KBM-7 (cell line): ENCODE results near the gene STK25.
"Not testable (repeated sequence)": the region's sequence is repeated elsewhere in the genome, so short reads cannot be mapped to it uniquely, and the experiment has no call there.

Experiments
- DNase-seq: peaks from one replicate; pipeline ENCODE4 v3.0.0-alpha.2; 2015
- in situ Hi-C: fragments of 300-500 bp; cut with MboI; formaldehyde crosslinking; loops from 2 replicates; pipeline ENCODE4 v1.14.3; 2020; ENCODE audit warnings: low sequenced_read_pairs, low pct_unique_long_range_greater_than_20kb, mixed read lengths

The STK25 gene

DNA sequence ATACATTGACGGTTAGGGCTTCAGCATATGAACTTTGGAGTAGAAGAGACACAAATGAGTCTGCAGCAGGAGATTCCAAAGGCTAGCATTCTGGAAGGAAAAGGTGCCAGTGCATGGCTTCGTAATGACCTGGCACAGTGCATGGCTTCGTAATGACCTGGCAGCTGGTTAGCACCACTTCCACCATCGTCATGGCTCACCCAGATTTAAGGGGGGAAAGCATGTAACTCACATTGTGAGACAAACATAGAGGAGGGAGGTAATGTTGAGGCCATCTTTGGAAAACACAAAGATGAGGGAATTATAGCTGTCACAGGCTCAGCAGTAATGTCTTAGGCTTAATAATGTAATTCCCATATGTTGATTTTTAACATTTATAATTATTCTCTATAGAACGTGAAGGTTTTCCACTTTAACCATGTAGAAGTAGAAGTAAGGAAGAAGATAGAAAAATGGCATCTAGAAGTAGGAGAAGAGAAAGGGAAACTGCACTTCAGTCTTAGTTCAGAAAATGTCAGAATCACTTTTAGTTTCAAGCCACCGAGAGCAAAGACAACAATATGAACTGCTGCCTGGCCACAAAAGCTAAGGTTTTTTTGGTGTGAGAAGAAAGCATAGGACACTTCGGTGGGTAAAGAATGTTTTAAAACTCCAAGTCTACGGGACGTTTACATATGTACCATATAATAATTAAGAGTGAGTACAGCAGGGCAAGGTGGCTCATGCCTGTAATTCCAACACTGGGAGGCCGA is 6.8 kb upstream of the STK25 start:
- in situ Hi-C loops = no loop called here
- DNase-seq = no peak

- DNase-seq = no peak
- in situ Hi-C loops = no loop called here
Measured at GRCh38 chr2:241514553-241514952, 6.2 kb upstream of the STK25 start.

- DNase-seq = no peak
- in situ Hi-C loops = no loop called here
Measured at GRCh38 chr2:241511091-241511741, 2.8 kb upstream of the STK25 start.

GRCh38 chr2:241509155-241509784 is 886 bp upstream of the STK25 start:
- DNase-seq = no peak
- in situ Hi-C loops = no loop called here

DNA sequence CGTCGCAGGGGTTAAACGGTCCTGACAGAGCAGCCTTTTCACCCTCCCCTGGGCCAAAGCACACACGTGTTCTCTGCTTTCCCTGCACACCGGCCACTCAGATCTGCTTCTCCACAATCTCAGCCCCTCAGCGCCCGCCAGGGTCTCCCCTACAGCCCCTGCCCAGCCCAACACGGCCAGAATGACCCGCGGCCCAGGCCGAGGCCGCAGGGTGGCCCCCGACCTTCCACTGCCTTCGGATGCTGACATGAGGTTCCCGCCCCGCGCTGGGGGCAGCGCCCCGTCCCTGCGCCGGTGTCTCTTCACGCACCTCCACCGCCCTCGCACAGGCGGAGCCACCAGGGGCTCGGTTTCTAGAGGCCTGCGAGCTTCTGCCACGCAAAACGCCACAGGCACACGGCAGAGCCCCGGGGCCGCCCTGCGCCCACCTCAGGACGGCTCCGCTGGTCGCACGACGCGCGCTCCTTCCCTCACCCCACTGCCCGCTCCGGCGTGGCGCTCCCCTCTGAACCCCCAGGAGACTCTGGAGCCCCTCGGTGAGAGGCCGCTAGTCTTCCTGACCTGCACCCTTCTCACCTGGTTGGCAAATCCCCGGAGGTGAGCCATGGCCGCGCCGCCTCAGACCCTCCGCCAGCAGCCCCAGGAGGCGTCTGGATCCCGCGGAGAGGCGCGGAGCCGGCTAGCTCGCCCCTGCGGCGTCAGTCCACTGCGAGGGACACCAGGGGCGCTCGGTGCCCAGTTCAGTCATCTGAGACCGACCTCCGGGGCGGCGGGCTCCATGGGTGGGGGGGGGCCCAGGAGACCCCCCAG is 749 bp downstream of the STK25 start:
- peak; percentile 37 for DNase-seq

GRCh38 chr2:241506793-241507429 is 1.5 kb downstream of the STK25 start:
- no peak for DNase-seq
- in situ Hi-C loops = no loop called here

More for the DNA sequence above, 749 bp downstream of the STK25 start:
- in situ Hi-C loops = no loop called here

- DNase-seq, in situ Hi-C loops: not testable (repeated sequence)
Measured at GRCh38 chr2:241506317-241506716, 2.1 kb downstream of the STK25 start.

DNA sequence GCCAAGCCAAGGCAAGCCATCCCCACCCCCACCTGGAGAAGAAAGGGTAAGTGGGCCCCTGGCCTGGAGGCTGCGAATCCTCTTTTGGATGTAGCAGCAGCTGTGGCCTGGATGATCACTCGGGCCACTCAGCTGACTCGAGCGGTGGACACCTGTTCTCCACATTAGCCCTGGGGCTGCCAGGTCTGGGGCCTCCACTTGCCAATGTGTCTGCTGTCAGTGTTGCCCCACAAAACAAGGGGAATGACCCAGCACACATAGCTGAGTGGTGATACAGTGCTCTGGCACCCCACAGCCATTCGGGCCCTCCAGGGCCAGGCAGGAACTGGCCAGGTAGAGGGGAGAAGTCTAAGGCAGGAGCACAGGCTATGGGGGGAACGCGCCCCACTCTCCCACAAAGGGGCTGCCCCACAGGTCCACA is 2.6 kb downstream of the STK25 start:
- in situ Hi-C loops = no loop called here
- DNase-seq = no peak

DNA sequence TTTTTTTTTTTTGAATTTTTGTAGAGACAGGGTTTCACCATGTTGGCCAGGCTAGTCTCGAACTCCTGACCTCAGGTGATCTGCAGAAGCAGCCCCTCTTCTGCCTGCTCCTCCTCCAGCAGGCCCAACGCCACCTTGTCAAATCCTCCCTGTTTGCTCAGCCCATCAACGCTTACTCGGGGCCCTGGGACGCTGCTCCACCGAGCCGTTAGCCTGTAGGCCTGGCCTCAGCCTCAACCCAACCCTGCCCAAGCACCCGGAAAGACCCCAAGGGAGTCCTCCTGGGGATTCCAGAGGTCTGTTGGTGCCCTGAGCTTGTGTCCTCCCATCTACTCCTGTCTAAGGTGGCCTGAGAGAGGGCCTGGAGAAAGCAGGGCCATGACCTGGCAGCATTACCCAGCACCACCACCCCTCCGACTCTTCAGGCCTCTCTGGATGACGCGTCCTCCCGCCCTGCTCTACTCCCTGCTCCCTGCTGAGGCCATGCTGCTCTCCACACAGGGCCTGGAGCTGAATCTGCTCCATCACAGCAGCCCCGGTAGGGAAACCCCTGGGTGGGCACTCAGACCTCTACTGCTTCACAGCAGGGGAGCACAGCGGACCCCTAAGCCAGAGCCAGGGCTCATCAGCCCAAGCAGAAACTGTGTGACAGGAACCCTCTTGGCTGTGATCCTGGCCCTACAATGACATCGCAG is 3.2 kb downstream of the STK25 start:
- no peak for DNase-seq
- in situ Hi-C loops = no loop called here

- in situ Hi-C loops = no loop called here
- DNase-seq = no peak
Measured at GRCh38 chr2:241503776-241504392, 4.5 kb downstream of the STK25 start.

GRCh38 chr2:241502281-241502680 is 6.1 kb downstream of the STK25 start:
- in situ Hi-C loops = no loop called here
- no peak for DNase-seq

DNA sequence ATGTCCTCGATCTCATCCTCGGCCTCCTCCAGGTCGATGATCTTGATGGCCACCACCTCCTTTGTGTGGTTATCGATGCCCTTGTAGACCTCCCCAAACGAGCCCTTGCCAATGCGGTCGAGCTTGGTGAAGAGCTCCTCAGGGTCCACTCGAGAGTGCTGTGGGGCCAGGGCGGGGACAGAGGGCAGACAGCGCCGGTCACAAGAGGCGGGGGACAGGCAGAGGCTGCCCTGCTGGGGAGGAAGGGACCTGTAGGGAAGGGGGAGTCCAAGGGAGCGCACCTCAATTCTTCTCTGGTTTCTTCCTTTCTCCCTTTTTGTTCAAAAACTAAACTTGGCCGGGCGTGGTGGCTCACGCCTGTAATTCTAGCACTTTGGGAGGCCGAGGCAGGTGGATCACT is 6.8 kb downstream of the STK25 start:
- DNase-seq = no peak
- in situ Hi-C loops = no loop called here

GRCh38 chr2:241501099-241501541 is 7.3 kb downstream of the STK25 start:
- in situ Hi-C loops = no loop called here
- no peak for DNase-seq

GRCh38 chr2:241500431-241500975 is 7.9 kb downstream of the STK25 start:
- in situ Hi-C loops = no loop called here
- DNase-seq = no peak

- DNase-seq = no peak
- in situ Hi-C loops = no loop called here
Measured at GRCh38 chr2:241500016-241500415, 8.4 kb downstream of the STK25 start.

GRCh38 chr2:241499146-241499965 is 9.0 kb downstream of the STK25 start:
- in situ Hi-C loops = no loop called here
- no peak for DNase-seq
